HG02798 (cell line): ENCODE measurements around the gene GRP.
A peak's percentile ranks its signal among the peaks of the same experiment; 100 is the strongest.

Source experiments
- ATAC-seq: cut with Tn5 transposase; IDR thresholded peaks from one replicate; pipeline ENCODE4 v1.9.1; 2021; ENCODE audit warnings: mild to moderate bottlenecking; ENCODE audit not compliant: unreplicated experiment, poor library complexity

The GRP gene

DNA sequence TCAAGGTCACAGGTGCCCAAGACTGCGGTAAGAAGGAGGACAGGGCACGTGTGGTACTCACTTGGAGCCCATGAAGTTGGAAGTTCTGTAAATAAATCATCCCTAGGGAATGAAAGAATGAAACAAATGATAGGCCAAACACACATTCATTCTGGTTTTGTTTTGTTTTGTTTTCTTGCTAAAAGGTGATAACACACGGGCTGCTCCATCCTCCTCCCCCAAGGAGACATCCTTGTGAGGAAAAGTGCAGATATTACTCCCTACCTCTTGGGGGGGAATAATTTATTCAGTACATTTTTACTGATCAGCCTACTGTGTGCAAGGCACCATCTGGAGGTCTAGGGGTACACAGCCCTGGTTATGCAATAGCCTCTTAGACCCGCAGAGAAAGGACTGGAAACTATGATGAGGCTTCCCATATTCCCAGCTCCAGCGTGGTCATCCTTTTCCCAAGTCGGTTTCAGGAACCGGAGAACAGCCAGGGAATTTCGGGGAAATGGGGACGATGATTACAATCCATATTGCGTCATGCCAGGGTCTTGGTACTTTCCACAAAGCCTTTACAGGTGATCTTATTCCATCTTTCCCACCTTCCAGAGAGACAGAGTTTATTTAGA is 47.0 kb downstream of the GRP start:
- no peak for ATAC-seq

DNA sequence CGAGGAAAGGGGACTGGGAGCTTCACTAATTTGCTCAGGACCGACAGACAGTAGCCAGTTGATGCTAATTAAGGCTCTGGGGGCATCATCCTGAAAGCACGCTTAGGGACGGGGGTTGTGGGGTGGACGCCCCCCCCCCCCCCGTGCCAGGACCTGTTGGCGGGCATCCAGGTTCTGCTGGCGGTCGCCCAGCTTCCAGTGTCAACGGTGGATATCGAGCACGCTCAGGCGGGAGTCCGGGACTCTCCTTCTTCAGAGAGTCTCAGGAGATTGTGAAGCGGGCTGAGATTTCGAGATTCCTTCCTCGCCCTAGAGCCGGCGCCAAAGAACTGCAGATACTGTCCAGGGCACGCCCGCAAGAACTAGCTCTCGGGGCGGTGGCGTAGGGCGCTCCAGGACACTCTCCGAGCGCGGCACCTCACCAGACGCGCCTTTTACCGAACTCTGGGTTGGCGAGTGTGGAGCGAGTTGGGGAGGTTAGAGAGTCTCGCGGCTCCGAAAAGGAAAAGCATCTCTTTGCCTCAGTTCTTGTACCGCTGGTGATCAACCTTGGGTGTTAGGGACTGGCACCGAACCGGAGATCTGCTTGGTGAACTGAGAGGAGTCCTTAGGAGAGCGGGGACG is 47.7 kb downstream of the GRP start:
- no peak for ATAC-seq

DNA sequence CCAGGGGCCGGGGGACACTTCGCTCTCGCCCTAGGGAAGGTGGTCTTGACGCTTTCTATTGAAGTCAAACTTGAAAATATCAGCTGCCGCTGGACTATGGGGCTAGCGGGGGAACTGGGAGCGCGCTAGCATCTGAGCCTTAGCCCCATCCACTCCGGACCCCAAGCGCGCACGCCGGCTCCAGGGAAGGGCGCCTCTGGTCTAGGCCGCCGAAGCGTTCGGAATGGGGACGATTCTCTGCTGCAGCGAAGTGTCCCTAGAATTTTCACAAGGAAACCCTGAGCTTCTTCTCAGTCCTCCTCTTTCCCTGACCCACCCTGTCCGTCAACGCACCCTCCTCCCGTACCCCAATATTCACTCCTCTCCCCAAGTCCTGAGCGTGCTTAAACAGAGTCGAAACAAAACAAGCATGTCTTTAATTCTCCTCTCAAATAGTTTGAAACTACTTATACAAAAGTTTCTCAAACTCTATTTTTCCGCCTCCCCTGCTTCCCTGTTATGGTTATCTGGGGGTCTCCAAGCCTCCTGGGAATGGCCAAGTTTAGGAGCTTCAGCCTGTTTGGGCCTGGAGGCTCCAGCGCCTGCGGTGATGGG is 48.3 kb downstream of the GRP start:
- ATAC-seq: no peak

DNA sequence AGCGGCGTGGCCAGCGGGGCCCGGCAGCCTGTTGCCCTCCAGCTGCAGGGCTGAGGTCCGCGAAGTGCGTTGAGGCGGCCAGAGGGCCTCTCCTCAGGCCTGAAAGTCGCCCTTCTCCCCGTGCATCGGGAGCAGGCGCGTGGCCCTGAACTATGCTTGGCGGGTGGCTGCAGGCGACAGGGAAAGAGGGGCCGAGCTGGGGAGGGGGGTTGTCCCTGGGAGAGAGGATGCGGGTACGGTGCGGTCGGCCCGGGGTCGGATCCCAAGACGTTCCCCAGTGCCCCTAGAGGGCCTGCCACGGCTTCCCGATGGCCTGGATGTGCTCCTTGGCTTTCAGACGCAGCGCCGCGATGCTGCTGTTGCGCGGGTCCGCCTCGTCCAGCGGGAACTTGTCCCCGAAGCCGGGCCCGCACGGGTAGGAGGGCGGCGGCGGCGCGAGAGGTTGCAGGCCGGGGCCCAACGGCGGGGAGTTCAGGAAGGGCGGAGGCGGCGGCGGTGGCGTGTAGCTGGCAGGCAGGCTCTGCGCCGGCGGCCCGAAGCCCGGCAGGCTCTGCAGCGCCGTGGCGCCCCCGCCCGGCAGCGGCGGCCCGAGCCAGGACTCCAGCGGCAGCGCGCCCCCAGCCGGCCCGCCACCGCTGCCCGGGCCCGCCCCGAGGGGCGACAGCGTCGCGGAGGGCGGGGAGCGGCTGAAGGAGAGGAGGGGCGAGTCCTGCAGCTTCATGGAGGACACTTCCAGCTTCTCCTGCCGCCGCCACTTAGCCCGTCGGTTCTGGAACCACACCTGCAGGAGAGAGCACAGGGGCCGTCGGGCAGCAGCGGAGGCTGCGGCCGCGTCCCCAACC is 49.0 kb downstream of the GRP start:
- ATAC-seq: no peak

DNA sequence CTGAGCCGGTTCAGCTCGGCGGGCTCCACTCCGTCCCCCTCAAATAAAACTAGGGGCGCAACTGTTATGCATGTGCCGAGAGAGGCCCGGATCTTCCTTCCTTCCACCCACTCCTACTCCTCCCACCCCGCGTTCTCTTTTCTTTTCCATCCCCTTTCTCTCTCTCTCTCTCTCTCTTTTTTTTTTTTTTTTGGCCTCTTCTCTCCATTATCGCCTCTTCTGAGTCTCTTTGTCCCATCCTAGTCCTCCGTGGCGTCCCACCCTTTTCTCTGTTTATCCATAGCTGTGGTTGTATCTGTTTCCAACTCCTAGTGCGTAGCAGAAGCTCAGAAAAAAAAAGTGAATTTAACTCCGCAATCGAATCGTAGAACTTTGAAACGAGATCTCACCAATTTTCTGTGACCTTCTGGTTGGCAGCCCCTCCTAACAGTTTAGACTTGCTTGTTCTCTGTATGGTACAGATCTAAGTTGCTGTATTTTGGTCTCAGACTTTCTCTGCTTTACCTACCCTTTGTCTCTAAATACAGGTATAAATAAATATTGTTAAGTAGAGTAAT is 49.7 kb downstream of the GRP start:
- no peak for ATAC-seq

DNA sequence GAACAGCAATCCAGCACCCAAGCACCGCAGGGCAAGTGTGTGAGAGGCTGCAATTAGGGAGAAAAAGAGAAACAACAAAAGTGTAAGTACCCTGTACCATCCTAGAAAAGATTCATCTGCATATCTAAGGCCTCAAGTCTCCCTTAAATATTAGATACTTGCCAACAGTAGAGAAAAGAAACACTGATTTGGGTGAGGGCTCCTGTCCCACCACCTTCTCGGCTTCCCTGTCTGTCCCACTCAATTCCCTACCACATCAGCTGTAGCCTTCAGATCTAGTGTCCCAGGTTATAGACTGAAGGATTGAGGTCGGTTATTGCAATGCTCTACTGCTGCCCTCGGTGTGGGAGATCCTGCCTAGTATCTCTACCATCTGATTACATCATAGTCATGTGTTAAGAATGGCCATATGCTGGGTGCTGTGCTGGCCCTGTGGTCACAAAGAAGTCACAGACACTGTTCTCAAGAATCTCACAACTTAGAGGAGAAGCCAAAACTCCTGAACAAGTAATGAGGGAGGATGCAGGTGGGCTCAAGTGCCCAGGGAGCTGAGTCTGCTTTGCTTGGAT is 50.8 kb downstream of the GRP start:
- no peak for ATAC-seq

DNA sequence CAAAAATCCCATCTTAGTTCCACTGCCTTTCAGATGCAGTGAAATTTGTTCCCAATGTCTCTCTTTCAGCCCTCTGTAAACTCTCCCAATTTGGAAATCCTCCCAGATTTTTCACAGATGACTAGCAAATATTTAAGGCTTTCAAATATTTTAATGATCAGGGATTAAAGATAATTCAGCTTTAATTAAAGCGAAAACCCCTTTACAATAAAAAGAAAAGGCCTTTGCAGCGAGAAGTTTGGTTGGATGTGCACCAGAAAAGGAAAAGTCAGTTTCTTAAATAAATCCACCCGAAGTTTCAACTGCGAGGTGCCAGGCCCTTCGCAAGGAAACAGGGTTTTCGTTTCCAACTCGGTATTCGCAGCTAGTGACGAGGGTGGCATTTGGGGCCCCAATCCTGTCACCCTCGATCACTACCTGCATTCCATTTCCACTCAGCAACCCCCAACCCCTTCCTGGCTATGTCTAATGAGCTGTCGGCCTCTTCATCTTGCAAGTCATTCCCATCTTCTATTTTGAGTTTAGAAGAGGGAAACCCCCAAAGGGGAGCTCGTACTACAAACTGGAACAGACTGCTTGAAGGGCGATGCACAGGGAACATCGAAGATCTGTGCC is 51.8 kb downstream of the GRP start:
- ATAC-seq: no peak

DNA sequence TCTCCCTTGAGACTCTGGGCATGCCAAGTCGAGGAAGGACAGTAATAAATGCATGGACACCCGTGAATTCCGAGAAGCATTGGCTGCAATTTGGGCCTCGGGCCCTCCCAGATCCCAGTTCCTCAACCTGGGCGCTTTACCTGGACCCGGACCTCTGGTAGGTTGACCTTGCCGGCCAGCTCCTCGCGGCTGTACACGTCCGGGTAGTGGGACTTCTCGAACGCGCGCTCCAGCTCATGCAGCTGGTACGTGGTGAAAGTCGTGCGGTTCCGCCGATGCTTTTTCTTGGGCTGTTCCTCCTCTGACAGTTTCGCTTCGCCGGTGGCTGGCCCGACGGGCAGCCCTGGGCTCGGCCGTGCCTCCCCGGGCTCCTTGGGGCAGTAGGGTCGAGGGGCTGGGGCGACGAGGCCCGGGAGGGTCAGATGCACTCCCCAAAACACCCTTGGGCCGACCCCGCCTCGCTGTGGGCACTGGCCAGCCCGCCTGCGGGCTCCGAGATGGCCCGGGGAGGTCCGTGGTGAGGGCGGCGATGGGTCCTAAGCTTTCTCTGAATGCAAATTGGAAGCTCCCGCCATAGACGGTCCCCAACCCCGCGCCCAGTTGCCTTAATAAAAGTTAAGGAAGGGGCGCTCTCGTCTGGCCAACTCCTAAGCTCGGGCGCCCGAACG is 52.4 kb downstream of the GRP start:
- peak; percentile 33 for ATAC-seq

DNA sequence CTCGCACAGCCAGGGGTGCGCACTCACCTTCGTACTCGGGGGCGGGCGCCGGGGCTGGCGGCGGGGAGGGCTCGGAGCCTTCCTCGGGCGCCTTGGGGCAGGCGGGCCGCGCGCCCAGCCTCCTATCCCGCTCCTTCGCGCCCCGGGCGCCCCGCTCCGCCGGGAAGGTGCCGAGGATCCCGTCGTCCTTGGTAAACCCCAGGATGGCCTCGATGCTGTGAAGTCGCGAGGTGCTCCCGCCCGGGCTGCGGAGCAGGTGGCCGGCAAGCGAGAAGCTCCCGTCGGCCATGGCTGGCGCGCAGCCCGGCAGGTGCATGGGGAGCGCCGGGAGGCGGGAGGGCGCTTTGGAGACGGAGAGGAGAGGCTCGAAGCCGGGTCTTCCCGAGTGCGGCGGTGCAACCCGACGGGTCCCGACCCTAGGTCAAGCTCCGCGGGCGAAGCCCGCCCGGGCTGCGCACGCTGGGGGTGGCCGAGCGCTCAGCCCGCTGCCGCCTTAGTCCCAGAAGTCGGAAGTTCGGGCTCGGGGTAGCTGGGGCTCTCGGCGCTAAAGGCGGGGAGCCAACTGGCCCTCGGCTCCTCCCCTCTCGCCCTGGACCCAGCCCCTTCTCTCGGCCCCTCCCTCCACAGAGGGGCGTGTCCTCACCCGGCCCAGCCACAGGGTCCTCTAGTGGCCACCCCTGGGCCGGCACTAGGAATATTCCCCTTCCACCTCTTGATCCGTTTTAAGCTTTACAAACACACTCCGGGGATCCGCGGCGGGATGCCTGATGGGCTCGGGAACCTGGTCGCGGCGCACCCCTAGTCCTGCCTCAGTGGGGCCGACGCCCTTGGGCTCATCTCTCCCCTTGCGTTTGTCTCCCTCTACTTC is 53.2 kb downstream of the GRP start, which contains the start of gene RAX:
Gene RAX (minus strand): TSS at position 564 of the 868 bp plus-strand sequence. CDS start 248 bp downstream, at position 316.
- ATAC-seq: peak; percentile 54

DNA sequence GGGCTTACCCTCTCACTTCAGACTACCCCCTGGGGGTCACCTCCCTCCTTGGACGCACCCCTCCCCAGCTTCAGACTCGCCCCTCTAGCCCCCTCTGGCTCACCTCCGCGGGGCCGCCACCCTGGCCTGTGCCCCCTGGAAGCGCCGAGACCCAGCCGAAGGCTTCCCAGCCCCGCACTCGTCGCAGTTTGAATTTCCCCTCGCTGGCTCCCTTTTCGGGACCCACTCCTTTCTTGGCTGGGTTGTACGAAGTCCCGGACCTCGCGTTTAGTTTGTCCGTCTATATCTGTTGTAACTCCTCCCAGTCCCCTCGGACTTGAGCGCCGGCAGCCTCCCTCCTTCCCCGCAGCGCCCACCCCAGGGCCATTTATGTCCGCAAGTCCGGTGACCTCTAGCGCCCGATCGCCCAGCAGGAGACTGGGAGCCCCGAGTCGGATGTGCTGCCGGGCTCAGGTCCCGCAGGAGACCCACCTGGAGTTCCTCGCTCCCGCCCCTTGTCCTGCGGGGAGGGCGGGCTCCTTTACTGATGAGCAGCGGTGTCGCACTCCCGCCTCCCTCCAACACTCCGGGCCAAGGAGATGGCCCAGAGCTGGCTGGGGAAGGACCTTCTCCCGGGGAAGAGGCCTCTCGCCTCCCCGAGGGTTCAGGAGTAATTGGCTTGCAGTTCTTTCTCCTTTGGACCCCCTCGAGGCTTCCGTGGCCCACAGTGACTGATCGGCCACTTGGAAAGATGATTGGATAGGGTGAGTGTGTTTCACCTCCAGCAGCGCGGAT is 54.0 kb downstream of the GRP start:
- ATAC-seq: no peak

DNA sequence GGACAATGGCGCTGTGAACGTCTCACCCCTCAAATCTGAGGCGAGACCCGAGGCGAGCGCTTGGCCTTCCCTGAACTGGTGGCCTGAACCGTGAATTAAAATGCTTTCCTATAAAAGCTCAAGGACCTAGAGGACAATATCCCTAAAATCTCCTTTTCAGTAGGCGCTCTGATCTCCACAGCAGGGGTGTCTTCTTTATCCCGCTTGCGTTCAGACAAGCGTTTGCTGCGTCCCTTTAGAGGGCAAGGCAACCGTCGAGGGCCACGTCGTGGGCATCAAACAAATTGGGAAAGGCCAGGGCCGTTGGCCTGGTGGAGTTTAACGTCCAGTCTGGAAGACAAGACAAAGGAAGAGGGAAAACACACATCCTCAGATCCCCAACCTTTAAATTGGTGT is 54.6 kb downstream of the GRP start:
- ATAC-seq: no peak

DNA sequence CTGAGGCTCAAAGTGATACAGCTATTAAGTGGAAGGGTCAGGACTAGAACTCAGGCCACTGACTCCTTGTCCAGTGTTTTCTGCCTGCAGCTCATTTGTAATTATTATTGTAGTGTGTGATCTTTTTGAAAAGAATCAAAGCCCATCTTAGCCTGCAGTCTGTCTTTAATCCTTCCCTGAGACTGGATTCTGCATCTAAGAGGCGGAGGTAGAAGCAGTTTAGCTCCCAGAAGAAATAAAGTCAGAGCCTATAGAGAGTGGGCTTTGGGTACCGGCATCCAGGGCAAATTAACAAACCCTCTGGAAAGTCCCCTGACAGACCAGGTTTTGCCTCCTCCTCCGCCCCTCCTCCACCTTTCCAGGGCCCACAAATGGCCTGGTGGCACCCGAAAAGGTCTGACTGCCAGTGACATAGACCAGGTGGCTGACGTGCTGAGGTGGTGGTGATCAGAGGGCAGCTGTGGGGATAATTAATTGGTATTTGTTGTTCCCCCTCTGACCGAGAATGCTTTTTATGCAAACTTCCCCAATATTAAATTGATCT is 55.5 kb downstream of the GRP start:
- ATAC-seq: no peak

DNA sequence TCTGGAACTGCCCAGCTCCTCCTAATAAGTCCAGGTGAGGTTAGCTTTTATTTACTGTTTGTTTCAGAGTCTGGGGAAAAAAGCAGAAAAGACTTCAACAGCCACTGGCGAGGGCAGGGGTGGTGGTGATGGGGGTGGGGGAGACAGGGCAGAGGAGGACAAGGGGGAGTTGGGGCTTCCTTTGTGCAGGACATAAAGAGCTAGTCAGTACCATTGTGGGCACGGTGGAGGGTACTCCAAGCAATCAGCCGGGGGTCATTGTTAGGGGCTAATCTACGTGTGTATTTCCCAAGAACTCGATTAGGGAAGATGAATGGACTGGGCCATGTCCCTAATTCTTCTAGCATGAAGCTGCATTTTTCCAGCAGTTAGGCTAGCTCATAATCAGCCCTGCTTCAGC is 56.1 kb downstream of the GRP start:
- ATAC-seq: no peak

DNA sequence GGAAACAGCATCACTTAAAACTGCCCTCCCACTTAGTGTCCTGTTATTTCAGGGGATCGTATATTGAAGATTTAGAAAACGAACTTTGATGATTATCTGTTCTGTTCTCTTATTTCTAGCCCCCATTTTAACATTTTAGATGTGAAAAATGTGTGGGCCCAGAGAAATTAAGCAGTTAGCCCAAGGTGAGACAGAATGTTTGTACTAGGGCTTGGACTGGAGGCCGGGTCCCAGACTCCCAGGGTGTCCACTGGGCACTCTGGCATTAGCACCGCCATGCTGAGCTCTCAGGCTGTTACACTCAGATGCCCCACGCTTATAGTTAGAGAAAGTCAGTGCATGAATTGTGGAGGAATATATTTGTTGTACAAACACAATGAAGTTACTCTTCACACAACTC is 58.8 kb downstream of the GRP start:
- no peak for ATAC-seq

DNA sequence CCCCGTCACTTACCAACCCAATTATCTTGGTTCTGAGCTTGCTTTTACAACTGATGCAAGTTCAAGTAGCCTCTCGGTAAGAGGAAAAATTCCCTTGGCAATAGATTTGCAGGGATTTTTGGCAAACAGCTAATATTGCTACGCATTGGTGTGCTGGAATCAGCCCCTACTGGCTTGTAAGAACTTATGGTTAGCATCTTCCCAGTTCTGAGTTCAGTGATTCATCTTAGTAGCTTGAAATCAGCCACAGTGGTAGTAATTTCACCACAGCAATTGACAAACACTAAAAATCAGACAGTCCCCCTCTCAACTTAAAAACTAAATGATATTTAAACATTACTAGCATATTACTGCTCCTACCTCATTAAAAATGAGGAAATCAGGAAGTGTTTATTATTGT is 59.2 kb downstream of the GRP start:
- ATAC-seq: no peak

DNA sequence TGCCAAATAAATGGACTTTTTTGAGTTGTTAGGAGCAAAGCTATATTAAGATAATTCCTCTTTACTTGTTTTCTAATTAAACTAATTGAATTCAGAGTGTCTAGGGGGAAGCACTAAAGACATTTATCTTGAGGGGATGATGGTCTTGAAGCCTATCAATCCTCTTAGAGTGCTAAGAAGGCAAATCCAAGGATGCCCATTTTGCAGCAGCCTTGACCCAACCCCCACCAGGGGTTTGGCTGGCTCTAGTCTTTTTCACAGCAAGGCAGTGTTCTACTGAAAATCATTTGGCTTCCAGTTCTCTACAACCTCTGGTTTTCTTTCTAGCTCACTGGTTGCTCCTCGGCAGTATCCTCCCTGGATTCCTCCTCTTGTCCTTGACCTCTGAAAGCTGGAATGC is 59.8 kb downstream of the GRP start:
- ATAC-seq: no peak
